Endothelial cell (in vitro differentiated cells): Measurements from ENCODE around the gene VPS13D. TPM values are rescaled to one million over a fixed set of nuclear protein-coding genes. Genes with fewer than 3 reads are reported as not detected.

ENCODE experiments used
- DNase-seq: peaks from one replicate; pipeline ENCODE4 v3.0.0; 2021; ENCODE audit warnings: low spot score
- H3K27ac Mint-ChIP-seq: one replicate; pipeline ENCODE4 v1.8.0; 2021; ENCODE audit warnings: mixed read lengths, inconsistent platforms; ENCODE audit not compliant: unreplicated experiment
- H3K27me3 Mint-ChIP-seq: one replicate; pipeline ENCODE4 v1.8.0; 2021; ENCODE audit warnings: mild to moderate bottlenecking, moderate library complexity, mixed read lengths, inconsistent platforms; ENCODE audit not compliant: unreplicated experiment
- H3K36me3 Mint-ChIP-seq: one replicate; pipeline ENCODE4 v1.8.0; 2021; ENCODE audit warnings: mild to moderate bottlenecking, low read depth, mixed read lengths, inconsistent platforms; ENCODE audit not compliant: unreplicated experiment
- H3K4me1 Mint-ChIP-seq: one replicate; pipeline ENCODE4 v1.8.0; 2021; ENCODE audit warnings: mild to moderate bottlenecking, mixed read lengths, inconsistent platforms; ENCODE audit not compliant: unreplicated experiment
- H3K4me3 Mint-ChIP-seq: one replicate; pipeline ENCODE4 v1.8.0; 2021; ENCODE audit warnings: mild to moderate bottlenecking, mixed read lengths, inconsistent platforms; ENCODE audit not compliant: unreplicated experiment
- H3K9me3 Mint-ChIP-seq: one replicate; pipeline ENCODE4 v1.8.0; 2021; ENCODE audit warnings: mixed read lengths, inconsistent platforms; ENCODE audit not compliant: unreplicated experiment
- total RNA-seq: library from RNA; stranded (reverse); fragmentation: NEBNext Ultra II Directional; extraction: Animal tissue kit (Norgen Biotek cat#: 25700); gene quantifications from one replicate; pipeline ENCODE4 v1.2.1, GENCODE V29; 2021; ENCODE audit not compliant: unreplicated experiment
- TF ChIP-seq, protein P1 (sequence below): fragments of 200-600 bp; sonication (generic); IDR thresholded peaks from one replicate; pipeline ENCODE4 v1.5.0; 2021; ENCODE audit warnings: antibody characterized with exemption; ENCODE audit not compliant: unreplicated experiment

VPS13D gene
- total RNA-seq, 1 donor from 2014 or later: 37.8 TPM

DNA sequence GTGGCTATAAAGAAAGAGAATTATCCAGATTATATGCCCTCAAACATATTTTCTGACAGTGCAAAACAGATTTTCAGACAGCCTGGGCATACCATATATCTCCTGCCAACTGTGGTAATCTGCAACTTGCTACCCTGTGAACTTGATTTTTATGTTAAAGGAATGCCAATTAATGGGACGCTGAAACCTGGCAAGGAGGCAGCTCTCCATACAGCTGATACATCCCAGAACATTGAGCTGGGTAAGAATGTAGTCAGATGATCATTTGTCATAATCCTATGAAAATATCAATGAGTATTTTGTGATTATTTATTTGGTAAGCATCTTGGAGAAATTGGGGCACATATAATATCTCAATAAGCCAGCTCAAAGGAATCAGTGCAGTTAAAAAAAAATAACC lies 124.2 kb downstream of the VPS13D start:
- Mint-ChIP-seq H3K9me3 (no peaks in the 10 kb centered on the region), H3K27me3 (no peaks in the 10 kb centered on the region), H3K4me3 (no peak overlapping the region), H3K27ac (no peak overlapping the region), H3K4me1 (no peaks in the 10 kb centered on the region), H3K36me3 (peaks cover 50% of the 10 kb centered on the region)
- no peak for DNase-seq
- TF ChIP-seq, protein P1, sequence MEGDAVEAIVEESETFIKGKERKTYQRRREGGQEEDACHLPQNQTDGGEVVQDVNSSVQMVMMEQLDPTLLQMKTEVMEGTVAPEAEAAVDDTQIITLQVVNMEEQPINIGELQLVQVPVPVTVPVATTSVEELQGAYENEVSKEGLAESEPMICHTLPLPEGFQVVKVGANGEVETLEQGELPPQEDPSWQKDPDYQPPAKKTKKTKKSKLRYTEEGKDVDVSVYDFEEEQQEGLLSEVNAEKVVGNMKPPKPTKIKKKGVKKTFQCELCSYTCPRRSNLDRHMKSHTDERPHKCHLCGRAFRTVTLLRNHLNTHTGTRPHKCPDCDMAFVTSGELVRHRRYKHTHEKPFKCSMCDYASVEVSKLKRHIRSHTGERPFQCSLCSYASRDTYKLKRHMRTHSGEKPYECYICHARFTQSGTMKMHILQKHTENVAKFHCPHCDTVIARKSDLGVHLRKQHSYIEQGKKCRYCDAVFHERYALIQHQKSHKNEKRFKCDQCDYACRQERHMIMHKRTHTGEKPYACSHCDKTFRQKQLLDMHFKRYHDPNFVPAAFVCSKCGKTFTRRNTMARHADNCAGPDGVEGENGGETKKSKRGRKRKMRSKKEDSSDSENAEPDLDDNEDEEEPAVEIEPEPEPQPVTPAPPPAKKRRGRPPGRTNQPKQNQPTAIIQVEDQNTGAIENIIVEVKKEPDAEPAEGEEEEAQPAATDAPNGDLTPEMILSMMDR: no peak

- Mint-ChIP-seq H3K9me3 (no peaks in the 10 kb centered on the region), H3K36me3 (peaks cover 30% of the 10 kb centered on the region), H3K4me3 (no peak overlapping the region), H3K4me1 (no peaks in the 10 kb centered on the region), H3K27me3 (no peaks in the 10 kb centered on the region), H3K27ac (no peak overlapping the region)
- no peak for DNase-seq
- TF ChIP-seq, protein P1: no peak
Observed at GRCh38 chr1:12356004-12356890, 126.4 kb downstream of the VPS13D start.

GRCh38 chr1:12358499-12358898 lies 128.7 kb downstream of the VPS13D start:
- Mint-ChIP-seq H3K27ac (no peak overlapping the region), H3K36me3 (peaks cover 33% of the 10 kb centered on the region)
- TF ChIP-seq, protein P1: no peak

GRCh38 chr1:12359359-12360133 lies 129.7 kb downstream of the VPS13D start:
- Mint-ChIP-seq H3K36me3 (peaks cover 33% of the 10 kb centered on the region), H3K4me1 (no peaks in the 10 kb centered on the region), H3K4me3 (no peak overlapping the region), H3K9me3 (no peaks in the 10 kb centered on the region), H3K27me3 (no peaks in the 10 kb centered on the region), H3K27ac (no peak overlapping the region)
- TF ChIP-seq, protein P1: no peak
- no peak for DNase-seq

More at GRCh38 chr1:12358499-12358898, 128.7 kb downstream of the VPS13D start:
- H3K27me3 Mint-ChIP-seq: no peaks in the 10 kb centered on the region
- H3K9me3 Mint-ChIP-seq: no peaks in the 10 kb centered on the region
- no peaks in the 10 kb centered on the region for H3K4me1 Mint-ChIP-seq
- H3K4me3 Mint-ChIP-seq: no peak overlapping the region
- no peak for DNase-seq
